ENCODE results near the gene ZC3HAV1L. TPM values are rescaled to one million over a fixed set of nuclear protein-coding genes. Genes with fewer than 3 reads are reported as not detected.

Gene ZC3HAV1L
- total and polyA plus RNA-seq, 7 donors: 0.92 to 27.7 (median 14.4) TPM; not detected in 1

GRCh38 chr7:139016931-139017511 is 18.8 kb downstream of the ZC3HAV1L start:
- H3K27me3 ChIP-seq: no peaks in the 10 kb centered on the region
- H3K4me3 ChIP-seq: no peak overlapping the region
- no peak for TF ChIP-seq EP300 (IDR thresholded peaks at IDR 0.05)
- no peak for TF ChIP-seq POLR2A (IDR thresholded peaks at IDR 0.05)
- no peak for TF ChIP-seq POLR2AphosphoS5 (IDR thresholded peaks at IDR 0.05)
- TF ChIP-seq CTCF (IDR thresholded peaks at IDR 0.05): peak in 2 of 4 experiments; percentile 14 to 45
- 21 to 33% methylated on average over 7 of the region's 7 CpGs for WGBS, 2 donors
- peaks cover 0 to 4% (median 0%) of the 10 kb centered on the region in 4 donors for H3K4me1 ChIP-seq
- no peaks in the 10 kb centered on the region for H3K9me3 ChIP-seq
- no peak overlapping the region for H3K27ac ChIP-seq
- peak; percentile 74 for DNase-seq
- intact Hi-C loops (cut with DNase I): loop anchor here (5.0 kb wide), 1 partner anchor 60 kb away; no protein-coding TSS in a partner anchor
- peaks cover 0 to 5% (median 0%) of the 10 kb centered on the region in 4 donors for H3K36me3 ChIP-seq

- H3K4me1 ChIP-seq: no peaks in the 10 kb centered on the region
- H3K9me3 ChIP-seq: no peaks in the 10 kb centered on the region
- no peak for DNase-seq
- no peaks in the 10 kb centered on the region for H3K36me3 ChIP-seq
- TF ChIP-seq POLR2A (IDR thresholded peaks at IDR 0.05) (no peak), EP300 (IDR thresholded peaks at IDR 0.05) (no peak), POLR2AphosphoS5 (IDR thresholded peaks at IDR 0.05) (no peak), CTCF (IDR thresholded peaks at IDR 0.05) (no peak)
- no peak overlapping the region for H3K27ac ChIP-seq
- WGBS, 2 donors: 92 to 93% methylated on average over 3 of the region's 3 CpGs
- H3K27me3 ChIP-seq: no peaks in the 10 kb centered on the region
- intact Hi-C loops (cut with DNase I): no loop called here
- no peak overlapping the region for H3K4me3 ChIP-seq
Measured at GRCh38 chr7:139011373-139011772, 24.5 kb downstream of the ZC3HAV1L start.

GRCh38 chr7:139004321-139005090 is 31.3 kb downstream of the ZC3HAV1L start:
- no peak for DNase-seq
- intact Hi-C loops (cut with DNase I): no loop called here
- no peak for TF ChIP-seq POLR2AphosphoS5 (IDR thresholded peaks at IDR 0.05)
- no peak for TF ChIP-seq CTCF (IDR thresholded peaks at IDR 0.05)
- TF ChIP-seq POLR2A (IDR thresholded peaks at IDR 0.05): no peak
- TF ChIP-seq EP300 (IDR thresholded peaks at IDR 0.05): no peak
- Histone ChIP-seq H3K4me3 (no peak overlapping the region), H3K36me3 (no peaks in the 10 kb centered on the region), H3K4me1 (no peaks in the 10 kb centered on the region), H3K9me3 (no peaks in the 10 kb centered on the region), H3K27ac (no peak overlapping the region), H3K27me3 (no peaks in the 10 kb centered on the region)

- H3K27me3 ChIP-seq: no peaks in the 10 kb centered on the region
- no peaks in the 10 kb centered on the region for H3K36me3 ChIP-seq
- TF ChIP-seq CTCF (IDR thresholded peaks at IDR 0.05) (no peak), POLR2A (IDR thresholded peaks at IDR 0.05) (no peak), EP300 (IDR thresholded peaks at IDR 0.05) (no peak)
- DNase-seq: no peak
- intact Hi-C loops (cut with DNase I): no loop called here
- H3K9me3 ChIP-seq: no peaks in the 10 kb centered on the region
- H3K4me1 ChIP-seq: no peaks in the 10 kb centered on the region
- H3K4me3 ChIP-seq: no peak overlapping the region
- no peak overlapping the region for H3K27ac ChIP-seq
- WGBS, 2 donors: 63 to 86% methylated on average over 3 of the region's 3 CpGs
Measured at GRCh38 chr7:138999414-138999813, 36.4 kb downstream of the ZC3HAV1L start.
